Medulla oblongata (tissue), 1 donor: ENCODE data around the gene DNAH14.

ENCODE experiments used
- DNase-seq: peaks from one replicate; pipeline ENCODE4 v3.0.0-alpha.2; 2015; ENCODE audit errors: extremely low spot score

Gene DNAH14

GRCh38 chr1:225407755-225408154 lies 478.3 kb downstream of the DNAH14 start:
- DNase-seq, result no peak

- DNase-seq, result no peak
These were observed 478.8 kb downstream of the DNAH14 start for GRCh38 chr1:225408249-225408648.

GRCh38 chr1:225409051-225409450 lies 479.6 kb downstream of the DNAH14 start:
- no peak for DNase-seq

GRCh38 chr1:225410036-225410435 lies 480.6 kb downstream of the DNAH14 start:
- no peak for DNase-seq

GRCh38 chr1:225412321-225412720 lies 482.8 kb downstream of the DNAH14 start:
- no peak for DNase-seq

GRCh38 chr1:225412803-225413351 lies 483.4 kb downstream of the DNAH14 start:
- no peak for DNase-seq

GRCh38 chr1:225413708-225414375 lies 484.4 kb downstream of the DNAH14 start:
- DNase-seq, result no peak

- no peak for DNase-seq
These were observed 485.8 kb downstream of the DNAH14 start for GRCh38 chr1:225415307-225415706.

GRCh38 chr1:225415967-225416745 lies 486.7 kb downstream of the DNAH14 start:
- no peak for DNase-seq

GRCh38 chr1:225418059-225418458 lies 488.6 kb downstream of the DNAH14 start:
- DNase-seq, result no peak

GRCh38 chr1:225418598-225418997 lies 489.1 kb downstream of the DNAH14 start:
- no peak for DNase-seq

- peak; percentile 14 for DNase-seq
These were observed 492.6 kb downstream of the DNAH14 start for GRCh38 chr1:225422031-225422605.

- no peak for DNase-seq
These were observed 493.5 kb downstream of the DNAH14 start for GRCh38 chr1:225422795-225423517.

GRCh38 chr1:225423518-225423855 lies 494.0 kb downstream of the DNAH14 start:
- DNase-seq, result no peak

- DNase-seq, result no peak
These were observed 495.2 kb downstream of the DNAH14 start for GRCh38 chr1:225424562-225425200.

GRCh38 chr1:225425201-225425786 lies 495.8 kb downstream of the DNAH14 start:
- no peak for DNase-seq

- DNase-seq, result peak; percentile 51
These were observed 497.1 kb downstream of the DNAH14 start for GRCh38 chr1:225426395-225427234.

GRCh38 chr1:225427235-225428067 lies 498.0 kb downstream of the DNAH14 start, which contains the start of gene LBR:
Gene LBR, minus strand, starts transcription at chr1:225428038. Its CDS starts 3,963 bp downstream, at chr1:225424075.
- peak; percentile 19 for DNase-seq
